ENCODE data around the gene EVPL.
"Not testable (repeated sequence)": the region's sequence is repeated elsewhere in the genome, so short reads cannot be mapped to it uniquely, and the experiment has no call there.

EVPL gene

DNA sequence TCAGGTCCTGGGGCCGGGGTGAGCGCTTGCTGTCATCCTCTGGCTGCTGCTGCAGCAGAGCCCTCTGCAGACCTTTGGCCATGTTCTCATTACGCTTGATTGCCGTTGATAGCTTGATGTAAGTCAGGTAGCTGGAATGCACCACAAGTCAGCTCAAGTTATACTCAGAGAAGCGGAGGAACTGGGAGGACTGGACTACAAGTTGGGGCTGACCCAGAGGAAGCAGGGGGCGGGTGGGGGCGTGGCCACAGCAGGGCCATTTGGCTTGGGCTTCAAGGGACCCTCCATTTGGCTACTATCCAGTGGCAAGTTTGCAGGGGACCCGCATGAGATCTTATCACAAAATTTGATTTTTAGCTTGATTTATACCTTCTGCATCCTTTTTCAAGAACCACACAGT lies 19.0 kb upstream of the EVPL start:
- no peak for DNase-seq

DNA sequence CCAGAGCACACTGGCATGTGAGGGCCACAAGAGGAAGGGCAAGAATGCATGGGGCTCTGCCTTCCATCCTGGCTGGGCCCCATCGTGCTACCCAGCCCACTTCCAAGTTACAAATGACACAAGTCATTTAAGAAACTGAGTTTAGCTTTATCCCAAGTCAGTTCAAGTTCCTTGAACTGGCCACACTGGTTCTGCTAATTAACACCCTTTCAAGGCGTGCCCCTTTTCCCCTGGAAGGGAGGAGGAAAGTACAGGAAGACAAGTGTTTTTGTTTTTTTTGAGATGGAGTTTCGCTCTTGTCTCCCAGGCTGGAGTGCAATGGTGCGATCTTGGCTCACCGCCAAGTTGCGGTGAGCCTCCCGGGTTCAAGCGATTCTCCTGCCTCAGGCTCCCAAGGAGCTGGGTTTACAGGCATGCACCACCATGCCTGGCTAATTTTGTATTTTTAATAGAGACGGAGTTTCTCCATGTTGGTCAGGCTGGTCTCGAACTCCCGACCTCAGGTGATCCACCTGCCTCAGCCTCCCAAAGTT lies 17.4 kb upstream of the EVPL start:
- not testable (repeated sequence) for DNase-seq

- DNase-seq, result not testable (repeated sequence)
Measured at GRCh38 chr17:76042868-76043267, 15.8 kb upstream of the EVPL start.

DNA sequence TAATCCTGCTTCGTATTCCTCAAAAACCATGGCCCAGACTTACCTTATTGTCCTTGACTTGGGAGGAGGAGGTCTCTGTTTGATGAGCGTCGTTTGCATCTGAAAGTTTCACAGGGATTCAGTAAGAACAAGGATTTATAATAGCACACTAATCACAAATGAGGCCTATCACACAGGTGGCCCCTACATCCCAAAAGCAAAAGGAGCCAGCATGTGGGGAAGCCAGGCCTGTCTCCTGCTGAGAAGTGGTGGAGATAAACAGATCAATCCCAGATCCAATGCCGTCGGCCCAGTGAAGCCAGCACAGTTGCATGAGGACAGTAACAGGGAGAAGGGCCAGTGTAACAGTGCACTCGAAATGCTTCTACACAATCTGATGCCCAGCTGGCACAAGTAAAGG lies 13.3 kb upstream of the EVPL start:
- no peak for DNase-seq

DNA sequence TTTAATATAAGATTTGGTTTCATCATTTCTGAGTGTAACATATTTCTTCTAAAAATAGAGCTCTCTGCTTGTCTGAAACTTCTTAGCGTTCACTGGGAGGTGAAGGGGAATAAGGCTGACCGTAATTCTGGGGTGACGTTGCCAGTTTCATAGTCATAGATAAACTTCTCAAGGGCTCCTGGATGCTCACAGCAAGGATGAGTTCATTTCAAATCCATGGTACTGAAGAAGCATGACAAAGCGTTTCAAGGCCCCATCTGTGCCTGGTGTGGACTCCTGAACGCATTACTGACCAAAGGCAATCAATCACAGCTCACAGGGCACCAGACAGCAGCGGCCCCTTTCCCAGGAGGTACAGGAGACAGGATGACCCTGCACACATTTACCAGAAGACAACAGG lies 12.0 kb upstream of the EVPL start:
- no peak for DNase-seq

- no peak for DNase-seq
Measured at GRCh38 chr17:76038050-76038449, 10.9 kb upstream of the EVPL start.

- no peak for DNase-seq
Measured at GRCh38 chr17:76036497-76037261, 9.6 kb upstream of the EVPL start.

DNA sequence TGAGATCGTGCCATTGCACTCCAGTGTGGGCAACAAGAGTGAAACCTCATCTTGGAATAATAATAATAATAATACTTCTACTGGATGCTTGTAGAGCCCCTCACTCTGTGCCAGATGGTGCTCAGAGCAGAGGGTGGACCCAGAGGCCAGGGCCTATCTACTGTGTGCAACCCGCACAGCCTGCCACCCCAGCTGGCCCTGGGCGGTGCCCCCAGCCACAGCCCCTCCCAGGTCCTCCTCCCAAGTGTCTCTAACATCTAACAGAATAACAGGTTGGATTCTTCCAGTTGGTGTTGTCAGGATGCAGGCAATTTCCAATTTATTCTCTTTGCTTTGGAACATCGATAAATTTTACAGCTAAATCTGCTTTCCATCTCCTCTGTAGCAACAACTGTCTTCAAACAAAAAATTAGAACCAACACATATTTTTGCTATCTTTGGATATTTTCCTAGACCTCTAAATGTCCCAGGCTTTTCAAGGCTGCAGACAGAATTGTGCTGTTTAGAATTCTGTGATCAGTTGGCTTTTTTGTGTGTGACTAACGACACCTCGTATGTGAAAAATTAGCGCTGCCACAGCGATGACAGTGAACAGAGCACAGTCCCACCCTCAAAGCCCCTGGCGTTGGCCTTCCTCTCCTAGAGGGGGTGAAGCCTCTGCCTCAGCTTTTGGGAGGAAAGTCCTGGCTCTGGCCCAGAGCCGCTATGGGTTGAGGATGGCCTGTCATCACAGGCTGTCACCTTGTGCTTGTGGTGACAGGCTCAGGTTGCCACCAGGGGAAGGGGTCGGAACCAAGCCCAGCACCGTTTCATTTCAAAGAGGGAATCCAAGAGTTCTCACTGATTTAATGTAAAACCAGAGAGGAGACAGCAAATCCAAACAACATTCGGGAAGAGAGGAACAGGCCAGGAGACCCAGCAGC lies 7.6 kb upstream of the EVPL start:
- DNase-seq, result no peak

GRCh38 chr17:76033139-76033538 lies 6.0 kb upstream of the EVPL start:
- no peak for DNase-seq

- no peak for DNase-seq
Measured at GRCh38 chr17:76032780-76033108, 5.6 kb upstream of the EVPL start.

GRCh38 chr17:76032073-76032779 lies 5.1 kb upstream of the EVPL start:
- peak; percentile 3 for DNase-seq

- no peak for DNase-seq
Measured at GRCh38 chr17:76026714-76027158, 370 bp downstream of the EVPL start.

DNA sequence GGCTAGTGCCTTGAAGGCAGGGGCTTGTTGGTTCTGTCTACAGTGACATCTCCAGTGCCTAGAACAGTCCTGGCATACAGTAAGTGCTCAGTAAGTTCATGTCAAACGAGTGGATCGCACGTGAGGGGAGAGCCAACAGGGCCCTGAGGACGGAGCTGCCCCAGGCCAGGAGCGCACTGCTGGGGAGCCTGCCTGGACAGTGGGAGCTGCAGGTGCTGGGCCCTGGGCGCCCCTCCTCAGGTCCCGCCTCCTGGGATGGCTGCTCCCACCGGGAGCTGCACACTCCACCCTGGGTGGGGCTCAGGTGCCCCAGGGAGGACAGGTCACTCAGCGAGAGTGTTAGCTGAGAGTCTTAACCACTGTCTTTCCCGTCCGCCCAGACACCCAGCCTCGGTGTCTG lies 1.8 kb downstream of the EVPL start:
- DNase-seq, result no peak

- no peak for DNase-seq
Measured at GRCh38 chr17:76024353-76024752, 2.8 kb downstream of the EVPL start.

GRCh38 chr17:76023900-76024237 lies 3.2 kb downstream of the EVPL start:
- DNase-seq, result no peak

- no peak for DNase-seq
Measured at GRCh38 chr17:76022973-76023899, 3.9 kb downstream of the EVPL start.

DNA sequence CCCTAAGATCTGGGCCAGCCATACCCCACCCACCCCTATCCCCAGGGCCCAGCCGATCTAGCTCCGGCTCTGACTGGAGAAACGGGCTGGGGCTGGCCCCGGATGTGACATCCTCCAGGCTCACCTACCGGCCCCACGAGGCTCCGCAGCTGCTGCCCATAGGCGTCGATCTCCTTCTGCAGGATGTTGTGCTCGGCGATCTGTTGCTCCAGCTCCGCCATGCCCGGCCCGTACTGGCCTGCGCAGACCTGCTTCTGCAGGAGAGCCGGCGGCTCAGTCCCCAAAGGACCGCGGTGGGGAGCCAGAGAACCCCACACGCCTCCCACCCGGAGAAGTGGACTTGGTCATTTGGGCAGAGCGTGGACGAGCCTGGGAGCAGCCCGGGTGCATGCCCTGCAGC lies 4.8 kb downstream of the EVPL start:
- DNase-seq, result no peak

DNA sequence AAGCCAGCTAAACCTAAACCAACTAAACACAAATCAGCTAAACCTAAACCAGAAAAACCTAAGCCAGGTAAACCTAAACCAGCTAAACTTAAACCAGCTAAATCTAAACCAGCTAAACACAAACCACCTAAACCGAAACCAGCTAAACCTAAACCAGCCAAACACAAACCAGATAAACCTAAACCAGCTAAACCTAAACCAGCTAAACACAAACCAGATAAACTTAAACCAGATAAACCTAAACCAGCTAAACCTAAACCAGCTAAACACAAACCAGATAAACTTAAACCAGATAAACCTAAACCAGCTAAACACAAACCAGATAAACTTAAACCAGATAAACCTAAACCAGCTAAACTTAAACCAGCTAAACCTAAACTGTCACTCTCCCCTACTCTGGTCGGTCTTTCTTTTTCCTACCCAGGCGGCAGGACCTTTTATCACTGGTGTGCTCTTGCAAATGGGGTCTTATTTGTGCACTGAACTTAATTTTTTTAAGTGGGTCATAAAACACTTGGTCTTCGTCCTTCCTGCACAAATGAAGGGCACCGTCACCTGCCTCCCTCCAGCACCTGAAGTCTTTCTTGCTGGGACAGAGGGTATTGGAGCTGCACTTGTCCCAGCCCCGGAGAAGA lies 7.2 kb downstream of the EVPL start:
- no peak for DNase-seq

- no peak for DNase-seq
Measured at GRCh38 chr17:76018801-76019200, 8.3 kb downstream of the EVPL start.

DNA sequence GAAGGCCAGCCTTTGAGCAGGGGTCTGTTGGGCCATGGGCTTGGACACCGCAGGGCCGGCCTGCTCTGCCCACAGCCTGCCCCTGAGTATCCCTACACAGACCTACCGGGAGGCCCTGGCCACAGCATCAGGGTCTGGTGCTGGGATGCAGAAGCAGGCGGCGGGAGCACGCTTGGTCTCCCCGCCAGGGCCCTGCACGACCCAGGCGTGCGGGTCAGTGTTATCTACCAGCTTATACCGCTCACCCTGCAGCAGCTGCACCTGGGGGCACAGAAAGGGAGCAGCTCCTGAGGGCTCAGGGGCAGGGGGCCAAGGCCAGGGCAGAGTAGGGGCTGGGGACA lies 8.8 kb downstream of the EVPL start:
- DNase-seq, result no peak

DNA sequence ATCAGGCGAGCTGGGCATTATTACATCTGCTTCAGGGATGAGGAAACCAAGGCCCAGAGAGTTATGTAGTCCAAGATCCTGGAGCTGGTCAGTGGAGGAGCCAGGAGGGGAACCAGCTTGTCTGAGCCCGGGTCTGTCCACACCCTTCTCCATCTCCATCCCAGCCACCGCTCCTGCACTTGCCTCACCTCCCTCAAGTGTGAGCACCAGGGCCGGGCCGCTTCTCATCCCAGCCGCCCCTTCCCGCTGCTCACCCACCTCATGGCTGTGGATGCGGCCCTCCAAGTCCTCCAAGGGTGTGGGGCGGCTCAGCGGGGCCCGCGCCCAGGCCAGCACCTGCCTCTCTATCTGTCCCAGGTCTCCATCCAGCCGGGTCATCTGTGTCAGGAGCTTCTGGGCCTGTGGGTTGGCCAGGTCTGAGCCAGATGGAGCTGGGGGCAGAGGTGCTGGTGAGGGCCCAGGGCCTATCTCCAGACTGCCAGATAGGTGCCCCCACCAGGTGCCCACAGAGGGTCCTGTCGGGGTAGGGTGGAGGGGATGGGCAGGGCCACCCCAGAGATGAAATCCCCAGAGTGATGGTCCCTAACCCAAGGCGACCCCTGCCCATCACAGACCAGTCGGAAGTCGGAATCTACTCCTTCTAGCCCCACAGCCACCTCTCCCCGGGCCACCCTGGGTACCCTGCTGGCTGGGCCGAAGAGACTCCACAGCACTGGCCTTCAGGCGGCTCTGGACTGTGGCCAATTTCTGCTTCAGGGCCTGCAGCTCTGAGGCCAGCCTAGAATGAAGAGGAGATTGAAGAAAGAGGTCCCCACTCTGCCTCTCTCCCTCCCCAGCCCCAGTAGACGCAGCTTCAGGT lies 9.4 kb downstream of the EVPL start:
- DNase-seq, result no peak

Data from NCI-H446 treated with DMSO at 0.1 percent for 48 hours (cell line).